HEK293 (cell line): ENCODE measurements around the gene MNT.

Experiments used
- HOXD13 ChIP-seq: sonication (generic); formaldehyde crosslinking; IDR thresholded peaks from 2 replicates; pipeline ENCODE4 v1.8.0; 2022; ENCODE audit warnings: missing genetic modification reagents, borderline replicate concordance
- MYNN ChIP-seq: fragments of 450-650 bp; formaldehyde crosslinking; IDR thresholded peaks from 2 replicates; pipeline ENCODE4 v1.5.1; 2016; ENCODE audit warnings: missing biosample characterization, missing genetic modification characterization, borderline replicate concordance
- PBX3 ChIP-seq: sonication (generic); formaldehyde crosslinking; IDR thresholded peaks from 2 replicates; pipeline ENCODE4 v1.8.1; 2022; ENCODE audit warnings: mild to moderate bottlenecking, moderate library complexity, missing genetic modification reagents
- YY1 ChIP-seq: fragments of 450-650 bp; formaldehyde crosslinking; IDR thresholded peaks from 2 replicates; pipeline ENCODE4 v1.5.1; 2018; ENCODE audit warnings: missing biosample characterization, missing genetic modification characterization
- ZBTB11 ChIP-seq: fragments of 450-650 bp; formaldehyde crosslinking; conservative IDR thresholded peaks from 2 replicates; pipeline ENCODE4 v1.5.1; 2016; ENCODE audit warnings: low read depth, missing biosample characterization, missing genetic modification characterization
- ZBTB7A ChIP-seq: fragments of 450-650 bp; formaldehyde crosslinking; IDR thresholded peaks from 2 replicates; pipeline ENCODE4 v1.5.1; 2016; ENCODE audit warnings: low read depth, missing biosample characterization, missing genetic modification characterization
- ZNF114 ChIP-seq: fragments of 450-650 bp; formaldehyde crosslinking; IDR thresholded peaks from 2 replicates; pipeline ENCODE4 v1.5.0; 2017; ENCODE audit warnings: missing biosample characterization, missing genetic modification characterization
- ZNF324 ChIP-seq: fragments of 450-650 bp; formaldehyde crosslinking; IDR thresholded peaks from 2 replicates; pipeline ENCODE4 v1.5.1; 2016; ENCODE audit warnings: missing biosample characterization, missing genetic modification characterization
- TF ChIP-seq, protein P1 (sequence below): fragments of 450-650 bp; formaldehyde crosslinking; IDR thresholded peaks from 2 replicates; pipeline ENCODE4 v1.5.1; 2016; ENCODE audit warnings: missing biosample characterization, missing genetic modification characterization

DNA sequence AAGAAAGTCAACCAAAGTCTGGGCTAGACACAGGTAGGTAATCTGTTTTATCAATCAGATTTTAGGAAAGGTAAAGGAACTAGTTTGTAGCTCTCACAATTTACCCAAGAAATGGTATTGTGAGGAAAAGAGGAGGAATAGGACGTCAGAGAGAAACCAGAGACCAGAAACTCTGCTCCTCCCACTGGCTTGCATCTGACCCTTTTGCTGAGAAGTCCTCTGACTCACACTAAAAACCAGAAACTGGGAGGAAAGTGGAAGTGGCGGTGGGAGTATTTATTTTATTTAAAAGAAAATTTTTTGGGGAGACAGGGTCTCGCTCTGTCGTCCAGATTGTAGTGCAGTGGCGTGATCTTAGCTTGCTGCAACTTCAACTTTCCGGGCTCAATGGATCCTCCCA, 38.0 kb upstream of the MNT start:
- no peak for TF ChIP-seq ZBTB11 (tag by site-specific recombination)
- TF ChIP-seq ZNF324 (tag by site-specific recombination) = no peak
- TF ChIP-seq, protein P1, sequence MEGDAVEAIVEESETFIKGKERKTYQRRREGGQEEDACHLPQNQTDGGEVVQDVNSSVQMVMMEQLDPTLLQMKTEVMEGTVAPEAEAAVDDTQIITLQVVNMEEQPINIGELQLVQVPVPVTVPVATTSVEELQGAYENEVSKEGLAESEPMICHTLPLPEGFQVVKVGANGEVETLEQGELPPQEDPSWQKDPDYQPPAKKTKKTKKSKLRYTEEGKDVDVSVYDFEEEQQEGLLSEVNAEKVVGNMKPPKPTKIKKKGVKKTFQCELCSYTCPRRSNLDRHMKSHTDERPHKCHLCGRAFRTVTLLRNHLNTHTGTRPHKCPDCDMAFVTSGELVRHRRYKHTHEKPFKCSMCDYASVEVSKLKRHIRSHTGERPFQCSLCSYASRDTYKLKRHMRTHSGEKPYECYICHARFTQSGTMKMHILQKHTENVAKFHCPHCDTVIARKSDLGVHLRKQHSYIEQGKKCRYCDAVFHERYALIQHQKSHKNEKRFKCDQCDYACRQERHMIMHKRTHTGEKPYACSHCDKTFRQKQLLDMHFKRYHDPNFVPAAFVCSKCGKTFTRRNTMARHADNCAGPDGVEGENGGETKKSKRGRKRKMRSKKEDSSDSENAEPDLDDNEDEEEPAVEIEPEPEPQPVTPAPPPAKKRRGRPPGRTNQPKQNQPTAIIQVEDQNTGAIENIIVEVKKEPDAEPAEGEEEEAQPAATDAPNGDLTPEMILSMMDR (tag by site-specific recombination) = no peak
- TF ChIP-seq MYNN (tag by site-specific recombination) = no peak
- no peak for TF ChIP-seq ZBTB7A (tag by site-specific recombination)
- no peak for TF ChIP-seq YY1 (tag by site-specific recombination)
- TF ChIP-seq PBX3 = no peak
- no peak for TF ChIP-seq ZNF114 (tag by site-specific recombination)
- no peak for TF ChIP-seq HOXD13
